HCT116 (cell line): ENCODE results near the gene COL4A1. TPM values are rescaled to one million over a fixed set of nuclear protein-coding genes. Genes with fewer than 3 reads are reported as not detected.

ENCODE experiments used
- ATAC-seq: fragments of 200-7000 bp; cut with Tn5 transposase; 2 replicates; pipeline ENCODE4 v1.9.1; 2020; ENCODE audit warnings: mild to moderate bottlenecking, moderate library complexity
- BruUV-seq: library from RNA; stranded (reverse); fragments of 400-500 nt; replicated peaks from 2 replicates; lab custom pipeline; 2021; lab: Mats Ljungman, UMichigan
- CTCF ChIA-PET: fragments of 300-600 bp; sonication (Branson Sonifier 250); formaldehyde crosslinking; loops from one replicate; lab custom pipeline; 2021; ENCODE audit warnings: antibody characterized with exemption; lab: Charles Lee
- POLR2A ChIA-PET: fragments of 300-600, 350-600 bp; sonication (Branson Sonifier 250); formaldehyde crosslinking; loops from one replicate; lab custom pipeline; 2021; ENCODE audit warnings: antibody characterized with exemption; lab: Charles Lee
- RAD21 ChIA-PET, 2 experiments: fragments of 300-600 bp; sonication (Branson Sonifier 250); formaldehyde crosslinking; loops; one replicate each; lab custom pipeline; 2023; ENCODE audit warnings: low total read pairs in 2 of 2; ENCODE audit not compliant: uncharacterized antibody in 2 of 2, unreplicated experiment in 2 of 2, low non-redundant PET in 1 of 2; lab: Charles Lee
- DNase-seq: peaks from one replicate; pipeline ENCODE4 v3.0.0-alpha.2; 2010; ENCODE audit warnings: low read depth, low spot score
- H2AFZ ChIP-seq: fragments of 200-600 bp; shearing (Covaris generic), sonication (generic); 2 replicates; pipeline ENCODE4 v1.6.1; 2017; ENCODE audit warnings: low read depth, mixed run types, mixed read lengths, antibody characterized with exemption, low read length; ENCODE audit not compliant: poor library complexity, severe bottlenecking
- H3K27ac ChIP-seq: 2 replicates; pipeline ENCODE4 v1.5.1; 2012; ENCODE audit warnings: low read depth, low read length
- H3K27me3 ChIP-seq: fragments of 200-600 bp; sonication (generic); 2 replicates; pipeline ENCODE4 v1.6.1; 2016; ENCODE audit warnings: mixed run types, low read length, mixed read lengths; ENCODE audit not compliant: insufficient read depth
- H3K36me3 ChIP-seq, 2 experiments: fragments of 200-500 bp in 1 of 2; fragments of 200-600 bp in 1 of 2; sonication (Bioruptor generic) in 1 of 2; sonication (generic) in 1 of 2; 2 replicates each; pipeline versions ENCODE4 v1.5.1 to v1.6.1; 2014 to 2016; ENCODE audit warnings: low read length in 2 of 2, inconsistent platforms in 1 of 2, mixed read lengths in 1 of 2, mixed run types in 1 of 2; ENCODE audit not compliant: insufficient read depth in 2 of 2, control insufficient read depth in 1 of 2
- H3K4me1 ChIP-seq, 2 experiments: fragments of 200-600 bp in 1 of 2; sonication (generic) in 1 of 2; 2 replicates each; pipeline versions ENCODE4 v1.5.1 to v1.6.1; 2012 to 2017; ENCODE audit warnings: low read length in 2 of 2, inconsistent platforms in 1 of 2, mild to moderate bottlenecking in 1 of 2, mixed read lengths in 1 of 2, mixed run types in 1 of 2, moderate library complexity in 1 of 2; ENCODE audit not compliant: insufficient read depth in 2 of 2, control insufficient read depth in 1 of 2
- H3K4me2 ChIP-seq: fragments of 200-600 bp; sonication (generic); 2 replicates; pipeline ENCODE4 v1.6.1; 2017; ENCODE audit warnings: mixed run types, low read length, mixed read lengths
- H3K4me3 ChIP-seq, 2 experiments: fragments of 200-600 bp in 1 of 2; sonication (generic) in 1 of 2; replicated peaks in 1 of 2; 2 replicates each; pipeline ENCODE4 v1.5.1; 2011 to 2016; ENCODE audit warnings: low read length in 2 of 2, control low read depth in 1 of 2, low read depth in 1 of 2, mild to moderate bottlenecking in 1 of 2, mixed read lengths in 1 of 2, mixed run types in 1 of 2
- H3K79me2 ChIP-seq: fragments of 200-600 bp; sonication (generic); 2 replicates; pipeline ENCODE4 v1.6.1; 2017; ENCODE audit warnings: mild to moderate bottlenecking, mixed run types, low read length, moderate library complexity, mixed read lengths; ENCODE audit not compliant: insufficient read depth
- H3K9ac ChIP-seq: fragments of 200-600 bp; sonication (generic); 2 replicates; pipeline ENCODE4 v1.6.1; 2016; ENCODE audit warnings: low read length, mixed read lengths
- H3K9me2 ChIP-seq: fragments of 200-600 bp; sonication (generic), shearing (Covaris generic); 2 replicates; pipeline ENCODE4 v1.6.1; 2017; ENCODE audit warnings: mixed run types, mild to moderate bottlenecking, moderate library complexity; ENCODE audit not compliant: insufficient read depth
- H3K9me3 ChIP-seq, 2 experiments: fragments of 200-500 bp in 1 of 2; fragments of 200-600 bp in 1 of 2; sonication (Bioruptor generic) in 1 of 2; sonication (generic) in 1 of 2; 2 replicates each; pipeline ENCODE4 v1.6.1; 2014 to 2017; ENCODE audit warnings: low read length in 2 of 2, mixed read lengths in 2 of 2, inconsistent platforms in 1 of 2, low read depth in 1 of 2, mild to moderate bottlenecking in 1 of 2, mixed run types in 1 of 2, moderate library complexity in 1 of 2; ENCODE audit not compliant: control insufficient read depth in 1 of 2, insufficient read depth in 1 of 2
- H4K20me1 ChIP-seq: fragments of 200-600 bp; sonication (generic), shearing (Covaris generic); 2 replicates; pipeline ENCODE4 v1.6.1; 2017; ENCODE audit warnings: mixed run types, mild to moderate bottlenecking, moderate library complexity; ENCODE audit not compliant: insufficient read depth
- CEBPB ChIP-seq: IDR thresholded peaks from 2 replicates; pipeline ENCODE4 v1.6.1; 2012; ENCODE audit warnings: low read depth
- CTCF ChIP-seq, 3 experiments: fragments of 200-600 bp in 1 of 3; sonication (generic) in 1 of 3; IDR thresholded peaks in 2 of 3; conservative IDR thresholded peaks in 1 of 3; 2 replicates each; pipeline ENCODE4 v1.5.1; 2012 to 2017; ENCODE audit warnings: low read depth in 2 of 3, low read length in 2 of 3, antibody characterized with exemption in 1 of 3, borderline replicate concordance in 1 of 3, control low read depth in 1 of 3, mild to moderate bottlenecking in 1 of 3, mixed read lengths in 1 of 3, mixed run types in 1 of 3, moderate library complexity in 1 of 3; ENCODE audit not compliant: insufficient read depth in 1 of 3
- ELF1 ChIP-seq: IDR thresholded peaks from 2 replicates; pipeline ENCODE4 v1.6.1; 2012; ENCODE audit warnings: low read depth, borderline replicate concordance
- EZH2phosphoT487 ChIP-seq: fragments of 200-600 bp; IDR thresholded peaks from 2 replicates; pipeline ENCODE4 v1.6.1; 2018; ENCODE audit warnings: antibody characterized with exemption, borderline replicate concordance
- MAX ChIP-seq: IDR thresholded peaks from 2 replicates; pipeline ENCODE4 v1.6.1; 2012
- POLR2A ChIP-seq: IDR thresholded peaks from 2 replicates; pipeline ENCODE4 v1.7.0; 2011; ENCODE audit warnings: borderline replicate concordance; ENCODE audit not compliant: insufficient read depth, insufficient read length; ENCODE audit errors: extremely low read depth
- RAD21 ChIP-seq: IDR thresholded peaks from 2 replicates; pipeline ENCODE4 v1.6.1; 2012; ENCODE audit warnings: low read depth, mild to moderate bottlenecking
- SP1 ChIP-seq: IDR thresholded peaks from 2 replicates; pipeline ENCODE4 v1.6.1; 2012; ENCODE audit warnings: low read depth
- ZBTB33 ChIP-seq: IDR thresholded peaks from 2 replicates; pipeline ENCODE4 v1.6.1; 2011; ENCODE audit warnings: mild to moderate bottlenecking, low read length, moderate library complexity; ENCODE audit not compliant: insufficient replicate concordance; ENCODE audit errors: extremely low read depth
- ZNF274 ChIP-seq: fragments of 200-500 bp; sonication (Bioruptor generic); IDR thresholded peaks from 2 replicates; pipeline ENCODE4 v1.6.1; 2014; ENCODE audit warnings: mild to moderate bottlenecking, low read depth, low read length, inconsistent platforms
- intact Hi-C: fragments of 100-400 bp; cut with micrococcal nuclease; formaldehyde crosslinking; loops from 2 replicates; pipeline ENCODE4 v1.10.0; 2022
- total RNA-seq: library from RNA; stranded (reverse); gene quantifications from one replicate; pipeline ENCODE4 v1.2.1, GENCODE V29; 2021; ENCODE audit not compliant: unreplicated experiment

COL4A1 gene
- total RNA-seq, 1 experiment from 2014 or later, result 0.57 TPM

- ATAC-seq (peak; percentile 97), DNase-seq (peak; percentile 51)
- H3K36me3 ChIP-seq, result no peaks in the 10 kb centered on the region
- ChIA-PET RAD21 (interaction anchor here (0.7 kb wide), 2 partner anchors 10 to 1162 kb away, joined by 3 to 5 read pairs; no protein-coding TSS in a partner anchor), POLR2A (interaction anchor here (0.6 kb wide), 1 partner anchor 959 kb away, joined by 3 read pairs; no protein-coding TSS in a partner anchor), CTCF (interaction anchor here (0.7 to 1.1 kb wide), 3 partner anchors 12 to 26 kb away, joined by 3 read pairs; no protein-coding TSS in a partner anchor)
- H3K27me3 ChIP-seq, result no peaks in the 10 kb centered on the region
- no peaks in the 10 kb centered on the region for H3K9me3 ChIP-seq
- peaks cover 0 to 4% of the 10 kb centered on the region in 2 experiments; a peak in 1 of 4 replicates for H3K4me1 ChIP-seq
- H3K4me2 ChIP-seq, result peak overlapping the region; percentile 51
- H3K9ac ChIP-seq, result no peak overlapping the region
- no peaks in the 10 kb centered on the region for H3K79me2 ChIP-seq
- H4K20me1 ChIP-seq, result no peaks in the 10 kb centered on the region
- peak overlapping the region; percentile 80 for H2AFZ ChIP-seq
- no peak for TF ChIP-seq MAX
- peak; percentile 65 to 92 (median 91); a peak in 5 of 6 replicates for TF ChIP-seq CTCF (IDR thresholded peaks at IDR 0.05 in 2 of 3, conservative IDR thresholded peaks at IDR 0.05 in 1 of 3; ENCODE audit: borderline replicate concordance in 1 of 3, insufficient read depth in 1 of 3, low read depth in 2 of 3, low read length in 2 of 3)
- peak; percentile 85 for TF ChIP-seq RAD21
- H3K4me3 ChIP-seq, result no peak overlapping the region
- H3K9me2 ChIP-seq, result no peaks in the 10 kb centered on the region
- BruUV-seq, result no TSS peak
- intact Hi-C loops, result loop anchor here (1.0 to 10.0 kb wide), 2 partner anchors 181 to 1201 kb away; no protein-coding TSS in a partner anchor
- no peak overlapping the region for H3K27ac ChIP-seq
These were observed 190.9 kb downstream of the COL4A1 start for GRCh38 chr13:110116072-110116487.

GRCh38 chr13:110115591-110115990 is 191.4 kb downstream of the COL4A1 start:
- ChIA-PET POLR2A (interaction anchor here (0.6 kb wide), 1 partner anchor 959 kb away, joined by 3 read pairs; no protein-coding TSS in a partner anchor), CTCF (interaction anchor here (0.7 kb wide), 1 partner anchor 12 kb away, joined by 3 read pairs; no protein-coding TSS in a partner anchor)
- H3K36me3 ChIP-seq, result no peaks in the 10 kb centered on the region
- H3K4me3 ChIP-seq, result no peak overlapping the region
- H3K4me2 ChIP-seq, result peak overlapping the region; percentile 51
- BruUV-seq, result no TSS peak
- H3K79me2 ChIP-seq, result no peaks in the 10 kb centered on the region
- ATAC-seq (no peak), DNase-seq (no peak)
- H3K9ac ChIP-seq, result no peak overlapping the region
- H3K27ac ChIP-seq, result no peak overlapping the region
- H2AFZ ChIP-seq, result no peak overlapping the region
- TF ChIP-seq CEBPB (no peak), EZH2phosphoT487 (no peak), ZBTB33 (no peak), ELF1 (no peak), SP1 (no peak), POLR2A (no peak), ZNF274 (no peak), MAX (no peak)
- TF ChIP-seq, all 23 proteins: peak for 0
- intact Hi-C loops, result loop anchor here (10.0 kb wide), 1 partner anchor 181 kb away; no protein-coding TSS in a partner anchor
- RAD21 ChIA-PET, result no interaction called here
- Histone ChIP-seq H4K20me1 (no peaks in the 10 kb centered on the region), H3K9me2 (no peaks in the 10 kb centered on the region), H3K9me3 (no peaks in the 10 kb centered on the region), H3K4me1 (peaks cover 0 to 4% of the 10 kb centered on the region in 2 experiments; a peak in 1 of 4 replicates), H3K27me3 (no peaks in the 10 kb centered on the region)
